Measurements from ENCODE around the gene KCTD13.
"Not testable (repeated sequence)": the region's sequence is repeated elsewhere in the genome, so short reads cannot be mapped to it uniquely, and the experiment has no call there.

The KCTD13 gene

DNA sequence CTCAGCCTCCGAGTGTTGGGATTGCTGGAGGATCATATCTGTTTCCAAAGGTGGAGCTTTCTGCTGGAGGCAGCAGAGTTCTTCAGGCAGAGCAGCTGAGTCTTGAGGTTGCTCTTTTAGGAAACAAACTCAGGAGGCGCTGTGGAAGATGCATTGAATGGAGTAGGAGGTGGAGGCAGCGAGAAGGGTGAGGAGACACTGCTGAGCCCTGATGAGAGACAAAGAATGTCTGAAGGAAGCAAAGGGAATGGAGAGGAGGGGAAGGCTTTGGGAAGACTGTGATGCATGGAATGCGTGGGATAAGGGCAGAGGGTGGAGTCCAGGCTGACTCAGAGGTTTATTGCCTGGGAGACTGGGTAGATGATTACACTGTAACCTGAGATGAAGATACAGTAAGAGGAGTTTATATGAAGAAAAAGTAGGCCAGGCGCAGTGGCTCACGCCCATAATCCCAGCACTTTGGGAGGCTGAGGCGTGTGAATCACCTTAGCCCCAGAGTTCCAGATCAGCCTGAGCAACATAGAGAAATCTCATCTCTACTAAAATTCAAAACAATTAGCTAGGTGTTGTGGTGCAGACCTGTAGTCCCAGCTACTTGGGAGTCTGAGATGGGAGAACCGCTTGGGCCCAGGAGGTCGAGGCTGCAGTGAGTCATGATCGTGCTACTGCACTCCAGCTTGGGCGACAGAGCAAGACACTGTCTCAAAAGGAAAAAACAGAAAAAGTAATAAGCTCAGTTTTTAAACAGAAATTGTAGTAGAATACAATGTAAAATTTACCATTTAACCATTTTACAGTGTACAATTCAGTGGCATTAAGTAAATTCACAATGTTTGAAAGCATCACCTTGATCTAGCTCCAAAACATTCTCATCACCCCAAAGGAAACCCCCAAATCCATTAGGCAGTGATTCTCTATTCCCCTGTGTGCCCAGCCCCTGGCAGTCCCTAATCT, 18.1 kb upstream of the KCTD13 start:
- DNase-seq: no peak

DNA sequence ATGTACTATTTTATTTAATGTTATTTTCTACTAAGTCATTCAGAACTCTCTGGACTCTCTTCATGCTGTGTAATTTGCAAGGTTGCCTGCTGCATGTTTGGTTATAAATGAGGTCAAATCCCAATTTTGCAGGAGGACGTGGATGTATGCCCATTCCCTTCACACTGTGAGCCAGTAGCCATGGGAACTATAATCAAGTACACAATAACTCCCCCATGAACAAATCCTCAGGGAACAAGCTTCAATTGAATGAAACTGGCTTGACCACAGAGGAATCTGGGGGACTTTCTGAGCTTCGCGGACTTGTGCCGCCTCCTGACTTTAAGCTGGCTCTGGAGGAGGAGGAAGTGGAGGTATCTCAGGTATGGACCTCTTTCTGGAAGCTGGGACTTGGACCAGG, 14.6 kb upstream of the KCTD13 start:
- no peak for DNase-seq

DNA sequence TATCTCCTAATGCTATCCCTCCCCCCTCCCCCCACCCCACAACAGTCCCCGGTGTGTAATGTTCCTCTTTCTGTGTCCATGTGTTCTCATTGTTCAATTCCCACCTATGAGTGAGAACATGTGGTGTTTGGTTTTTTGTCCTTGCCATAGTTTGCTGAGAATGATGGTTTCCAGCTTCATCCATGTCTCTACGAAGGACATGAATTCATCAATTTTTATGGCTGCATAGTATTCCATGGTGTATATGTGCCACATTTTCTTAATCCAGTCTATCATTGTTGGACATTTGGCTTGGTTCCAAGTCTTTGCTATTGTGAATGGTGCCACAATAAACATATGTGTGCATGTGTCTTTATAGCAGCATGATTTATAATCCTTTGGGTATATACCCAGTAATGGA, 5.7 kb upstream of the KCTD13 start:
- not testable (repeated sequence) for DNase-seq

DNA sequence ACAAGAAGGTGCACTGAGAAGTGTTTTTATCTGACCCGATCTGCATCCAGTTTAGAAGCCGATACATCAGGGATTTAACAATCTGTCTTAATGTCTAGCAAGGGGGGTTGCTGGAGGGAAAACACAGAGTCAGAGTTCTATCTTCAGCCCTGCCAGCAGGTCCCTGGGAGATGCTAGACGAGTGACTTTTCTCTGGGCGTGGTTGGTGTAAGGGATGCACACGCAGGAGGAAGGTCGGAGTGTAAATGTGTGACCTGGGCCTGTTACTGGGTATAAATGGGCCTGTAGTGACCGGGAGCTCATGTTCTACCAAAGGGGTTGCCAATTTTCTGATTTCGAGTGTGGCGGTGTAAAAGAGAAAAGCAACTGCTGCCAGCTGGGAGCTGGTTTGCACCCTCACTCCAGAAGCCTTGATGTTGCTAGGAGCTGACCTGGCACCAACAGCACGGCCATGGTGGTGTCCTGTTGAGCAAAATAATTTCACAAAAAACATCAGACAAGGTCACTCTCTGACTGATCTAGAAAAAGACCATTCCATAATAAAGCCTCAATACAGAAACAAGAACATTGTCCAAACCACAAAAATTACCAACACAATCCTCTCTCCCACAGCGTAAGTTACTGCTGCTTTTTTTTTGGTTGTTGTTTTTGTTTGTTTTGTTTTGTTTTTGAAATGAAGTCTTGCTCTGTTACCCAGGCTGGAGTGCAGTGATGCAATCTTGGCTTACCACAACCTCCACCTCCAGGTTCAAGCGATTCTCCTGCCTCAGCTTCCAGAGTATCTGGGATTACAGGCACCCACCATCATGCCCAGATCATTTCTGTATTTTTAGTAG, 1.3 kb upstream of the KCTD13 start:
- no peak for DNase-seq

DNA sequence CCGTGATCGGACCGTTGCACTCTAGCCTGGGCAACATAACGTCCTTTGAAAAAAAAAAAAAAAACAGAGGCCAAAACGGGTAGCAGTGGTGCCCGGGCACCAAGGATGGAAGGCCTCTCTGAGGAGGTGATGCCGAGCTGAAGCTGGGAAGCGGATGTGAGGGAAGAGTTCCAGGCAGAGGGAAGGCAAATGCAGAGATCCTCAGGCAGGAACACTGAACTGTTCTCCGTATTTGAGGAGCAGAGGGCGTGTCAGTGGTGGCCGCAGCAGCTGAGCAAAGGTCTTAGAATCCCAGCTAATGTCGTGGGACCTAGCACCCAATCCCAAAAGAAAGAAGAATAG, 656 bp upstream of the KCTD13 start:
- DNase-seq: no peak

DNA sequence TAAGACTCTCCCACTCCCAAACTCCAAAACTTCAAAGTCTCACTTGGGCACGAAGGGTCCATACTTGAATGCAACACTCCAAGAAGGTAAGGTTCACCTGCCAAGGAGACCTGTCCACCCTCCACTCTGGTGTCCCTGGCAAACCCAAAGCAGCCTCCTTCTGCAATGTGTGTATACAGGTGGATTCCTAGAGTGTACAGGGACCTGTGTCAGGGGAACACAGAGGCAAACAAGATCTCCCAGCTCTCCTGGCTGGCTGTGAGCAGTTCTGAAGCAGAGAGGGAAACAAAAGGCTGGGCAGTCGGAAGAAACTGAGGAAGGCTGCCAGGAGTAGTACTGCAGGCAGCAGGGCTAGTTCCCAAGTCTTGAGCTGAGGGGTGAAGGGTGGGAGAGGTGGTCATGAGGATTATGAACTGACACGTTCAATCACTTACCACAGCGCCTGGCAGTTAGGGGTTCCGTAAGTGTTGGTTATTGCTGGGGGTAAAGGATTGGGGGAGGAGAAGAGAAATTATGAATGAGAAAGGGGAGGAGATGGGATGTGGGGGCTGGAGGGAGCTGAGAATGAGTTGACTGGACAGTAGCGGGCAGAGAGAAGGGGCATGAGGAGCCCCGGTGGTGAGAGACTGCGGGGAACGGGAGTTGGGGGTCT, 795 bp downstream of the KCTD13 start:
- no peak for DNase-seq

DNA sequence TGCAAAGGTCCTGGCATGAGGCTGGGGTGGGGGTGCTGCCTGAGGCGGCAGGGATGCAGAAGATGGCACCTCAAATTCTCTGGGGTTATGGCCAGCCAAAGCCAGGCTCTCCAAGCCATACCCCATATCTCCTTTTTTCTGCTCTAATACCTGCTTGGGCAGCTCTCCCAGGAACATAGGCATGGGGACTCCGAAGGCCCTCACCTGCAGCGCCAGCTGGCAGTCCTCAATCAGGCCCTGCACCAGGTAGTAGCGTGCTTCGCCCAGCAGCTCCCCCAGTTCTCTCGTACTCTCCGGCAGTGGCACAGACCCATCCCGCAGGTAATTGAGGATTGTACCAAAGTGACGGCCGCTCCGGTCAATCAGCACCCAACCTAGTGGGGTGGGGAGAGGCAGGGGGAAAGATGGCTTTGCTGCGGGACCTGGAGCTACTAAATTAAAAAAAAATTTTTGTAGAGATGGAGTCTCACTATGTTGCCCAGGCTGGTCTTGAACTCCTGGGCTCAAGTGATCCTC, 3.0 kb downstream of the KCTD13 start:
- DNase-seq: no peak

DNA sequence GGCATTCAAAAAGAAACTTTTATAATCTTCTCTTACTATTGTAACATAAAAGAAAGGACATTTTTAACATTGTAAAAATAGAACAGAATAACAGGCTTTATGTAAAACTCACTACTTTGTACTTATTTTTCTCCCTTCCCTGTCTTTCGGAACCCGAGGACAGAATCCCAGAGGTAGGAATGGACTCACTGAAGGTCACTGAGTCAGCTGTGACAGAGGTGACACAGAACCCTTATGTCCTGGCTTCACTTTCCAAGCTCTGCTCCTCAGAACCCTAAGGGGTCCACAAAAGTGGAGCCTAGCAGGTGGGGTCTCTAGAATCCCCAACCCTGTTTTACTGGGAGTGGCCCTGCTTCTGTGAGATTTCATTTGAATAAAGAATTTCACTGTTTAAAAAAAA, 3.7 kb downstream of the KCTD13 start:
- DNase-seq: no peak

DNA sequence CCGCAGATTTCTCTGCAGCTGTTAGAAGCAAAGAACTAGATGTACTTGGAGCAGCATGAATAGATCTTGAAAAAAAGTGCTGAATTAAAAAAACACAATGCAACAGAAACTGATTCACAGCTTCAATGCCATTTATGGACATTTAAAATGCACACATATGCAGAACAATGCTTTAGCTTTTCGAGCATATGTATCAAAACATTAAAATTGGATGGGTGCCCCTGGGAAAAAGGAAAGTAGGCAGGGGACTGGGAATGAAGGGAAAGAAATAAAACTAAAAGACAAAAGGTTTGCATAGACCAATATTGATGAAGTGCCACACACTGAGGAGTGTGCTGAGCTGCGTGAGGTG, 5.0 kb downstream of the KCTD13 start:
- DNase-seq: no peak

DNA sequence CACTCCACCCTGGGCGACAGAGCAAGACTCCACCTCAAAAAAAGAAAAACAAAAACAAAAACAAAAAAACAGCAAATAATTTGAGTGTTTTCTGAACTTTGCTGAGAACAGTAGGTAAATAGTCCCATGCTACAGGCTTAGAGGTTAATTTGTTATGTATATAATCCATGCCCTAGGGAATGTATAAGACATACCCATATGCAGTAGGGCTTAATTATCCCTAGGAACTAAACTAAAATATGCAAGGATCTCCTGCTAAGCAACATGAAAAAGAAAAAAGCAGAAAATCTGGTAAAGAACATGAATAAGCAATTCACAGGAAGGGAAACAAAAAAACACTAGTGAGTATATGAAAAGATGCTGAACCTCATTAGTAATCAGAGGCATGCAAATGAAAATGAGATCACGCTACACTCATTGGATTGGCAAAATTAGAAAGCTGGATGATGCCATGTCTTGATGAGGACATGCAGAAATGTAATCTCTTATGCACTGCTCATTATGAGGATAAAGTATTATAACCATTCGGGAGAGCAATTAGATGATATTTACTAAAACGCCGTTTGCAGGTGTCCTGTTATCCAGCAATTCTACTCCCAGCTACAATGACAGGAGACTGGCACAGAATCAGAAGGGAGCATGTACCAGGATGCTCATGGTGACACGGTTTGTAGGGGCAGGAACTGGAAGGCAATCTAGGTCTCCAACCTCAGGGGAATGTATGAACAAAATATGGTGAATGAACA, 5.6 kb downstream of the KCTD13 start:
- no peak for DNase-seq

DNA sequence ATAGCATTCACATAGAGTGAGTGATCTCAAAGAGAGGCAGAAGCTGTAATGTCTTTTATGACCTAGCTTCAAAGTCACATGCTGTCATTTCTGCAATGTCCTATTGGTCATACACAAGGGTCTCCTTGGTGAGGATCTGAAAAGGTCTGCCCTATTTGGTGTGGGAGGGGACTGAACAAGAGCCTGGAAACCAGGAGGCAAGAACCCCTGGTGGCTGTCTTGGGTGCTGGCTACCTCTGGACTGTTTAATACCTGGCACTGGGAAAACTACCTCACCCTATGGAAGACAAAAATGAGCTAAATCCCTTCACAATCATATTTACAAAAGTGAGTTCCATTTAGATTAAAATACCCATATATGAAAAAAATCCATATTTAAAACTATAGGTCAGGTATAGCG, 9.0 kb downstream of the KCTD13 start:
- no peak for DNase-seq

DNA sequence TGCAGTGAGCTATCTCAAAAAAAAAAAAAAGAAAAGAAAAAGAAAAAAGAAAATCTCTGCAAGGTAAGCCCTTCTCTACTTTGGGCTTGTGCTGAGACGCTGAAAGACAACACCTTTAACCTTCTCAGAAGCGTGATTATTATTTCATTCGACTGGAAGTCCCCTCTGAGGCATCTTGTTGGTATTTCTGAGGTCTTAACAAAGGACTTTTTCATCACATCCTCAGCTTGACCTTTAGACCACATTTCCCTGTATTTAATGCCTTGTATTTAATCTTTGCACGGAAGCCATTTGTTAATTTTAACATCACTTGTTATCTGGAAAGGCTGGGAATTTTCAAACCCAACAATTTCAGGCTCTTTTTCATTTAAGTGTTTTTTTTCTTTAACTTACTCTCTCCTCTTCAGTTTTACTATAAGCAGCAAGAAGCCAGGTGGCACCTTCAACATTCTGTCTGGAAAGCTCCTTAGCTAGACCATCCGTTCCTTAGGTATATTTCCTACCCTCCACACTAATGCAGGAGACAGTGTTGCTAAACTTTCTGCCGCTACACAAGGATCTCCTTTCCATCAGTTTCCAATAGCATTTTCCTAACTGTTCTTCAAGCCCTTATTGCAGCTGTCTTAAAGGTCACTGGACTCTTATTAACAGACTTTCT, 10.3 kb downstream of the KCTD13 start:
- DNase-seq: no peak

DNA sequence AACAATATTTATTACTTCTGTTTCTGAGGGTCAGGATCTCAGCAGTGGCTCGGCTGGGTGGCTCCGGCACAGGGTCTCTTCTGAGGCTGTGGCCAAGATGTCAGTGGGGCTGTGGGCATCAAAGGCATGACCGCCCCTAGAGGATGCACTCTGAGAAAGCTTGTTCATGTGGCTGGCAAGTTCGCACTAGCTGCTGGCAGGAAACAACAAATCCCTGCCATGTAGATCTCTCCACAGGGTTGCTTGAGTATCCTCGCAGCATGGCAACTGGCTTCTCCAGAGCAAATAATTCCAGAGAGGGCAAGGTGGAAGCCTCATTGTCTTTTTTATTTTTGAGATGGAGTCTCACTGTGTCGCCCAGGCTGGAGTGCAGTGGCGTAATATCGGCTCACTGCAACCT, 12.5 kb downstream of the KCTD13 start:
- DNase-seq: no peak

DNA sequence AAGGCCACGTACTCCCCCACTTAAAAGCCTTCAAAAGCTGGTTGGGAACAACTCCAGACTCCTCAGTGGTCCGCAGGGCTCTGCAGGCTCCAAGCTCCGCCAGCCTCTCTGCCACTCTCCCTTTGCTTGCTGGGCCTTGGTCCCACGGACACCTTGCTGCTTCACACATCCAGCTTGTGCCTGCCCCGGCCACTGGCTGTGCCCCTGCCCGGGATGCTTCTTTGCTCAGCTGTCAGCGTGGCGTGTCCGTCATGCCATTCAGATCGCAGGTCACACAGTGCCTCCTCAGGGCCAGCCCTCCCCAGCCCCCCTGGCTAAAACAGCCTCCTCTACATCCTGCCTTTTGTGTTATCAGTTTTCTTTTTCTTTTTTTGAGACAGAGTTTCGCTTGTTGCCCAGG, 13.9 kb downstream of the KCTD13 start:
- DNase-seq: no peak

DNA sequence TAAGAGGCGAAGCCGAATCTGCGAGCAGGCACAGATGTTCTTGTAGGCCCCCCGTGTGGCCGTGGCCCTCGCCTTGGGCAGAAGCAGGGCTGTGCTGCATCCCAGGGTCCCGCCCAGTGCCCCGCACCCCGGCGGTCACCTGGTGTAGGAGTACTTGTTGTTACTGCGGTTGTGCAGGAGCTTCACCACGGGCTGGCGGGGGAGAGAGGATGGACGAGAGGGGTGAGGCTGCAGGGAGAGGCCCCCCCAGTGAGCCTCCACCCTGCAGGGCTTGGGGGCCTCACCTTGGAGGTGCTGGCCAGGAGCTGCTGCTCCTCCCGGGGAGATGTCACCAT, 14.4 kb downstream of the KCTD13 start:
- no peak for DNase-seq

DNA sequence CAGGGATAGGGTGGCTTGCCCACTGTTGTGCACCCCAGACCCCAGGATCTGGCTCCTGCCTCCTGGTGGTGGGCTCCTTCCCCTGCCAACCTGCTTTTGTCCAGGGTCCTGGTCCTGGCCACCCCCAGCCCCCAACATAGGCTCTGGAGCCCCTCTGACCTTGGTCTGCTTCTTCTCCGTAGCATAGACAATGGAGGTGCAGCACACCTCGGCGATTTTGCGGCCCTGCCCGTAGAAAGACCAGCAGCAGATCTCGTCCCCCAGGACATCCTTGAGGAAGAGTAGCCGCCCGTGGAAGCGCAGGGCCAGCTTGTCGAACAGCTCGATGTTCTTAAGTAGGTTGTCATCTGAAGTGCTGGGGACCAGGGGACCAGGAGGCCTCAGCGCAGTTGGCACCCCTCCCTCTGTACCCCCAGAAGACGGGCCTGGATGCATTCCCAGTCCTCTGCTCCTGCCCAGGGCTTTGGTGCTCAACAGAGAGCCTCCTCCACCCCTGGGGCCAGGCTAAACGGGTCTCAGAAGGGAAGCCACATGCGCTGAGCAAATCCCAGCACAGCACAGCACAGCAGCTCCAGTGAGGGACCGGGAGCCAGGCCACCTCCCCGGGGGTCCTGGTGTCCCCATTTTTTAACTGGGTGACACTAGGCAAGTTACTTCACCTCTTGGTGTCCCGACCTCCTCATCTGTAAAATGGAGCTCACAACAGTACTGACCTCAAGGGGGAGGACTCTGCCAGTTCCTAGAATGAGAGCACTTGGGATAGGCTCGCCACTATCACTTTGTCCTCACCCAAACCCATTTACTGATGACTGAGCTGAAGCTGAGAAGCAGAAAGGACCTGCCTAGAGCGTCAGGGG, 15.0 kb downstream of the KCTD13 start:
- no peak for DNase-seq

DNA sequence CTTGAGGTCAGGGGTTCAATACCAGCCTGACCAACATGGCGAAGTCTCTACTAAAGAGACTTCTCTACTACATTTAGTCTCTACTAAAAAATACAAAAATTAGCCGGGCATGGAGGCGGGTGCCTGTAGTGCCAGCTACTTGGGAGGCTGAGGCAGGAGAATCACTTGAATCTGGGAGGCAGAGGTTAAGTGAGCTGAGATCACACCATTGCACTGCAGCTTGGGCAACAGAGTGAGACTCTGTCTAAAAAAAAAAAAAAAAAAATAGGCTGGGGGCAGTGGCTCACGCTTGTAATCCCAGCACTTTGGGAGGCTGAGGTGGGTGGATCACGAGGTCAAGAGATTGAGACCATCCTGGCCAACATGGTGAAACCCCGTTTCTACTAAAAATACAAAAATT, 16.2 kb downstream of the KCTD13 start:
- DNase-seq: not testable (repeated sequence)

DNA sequence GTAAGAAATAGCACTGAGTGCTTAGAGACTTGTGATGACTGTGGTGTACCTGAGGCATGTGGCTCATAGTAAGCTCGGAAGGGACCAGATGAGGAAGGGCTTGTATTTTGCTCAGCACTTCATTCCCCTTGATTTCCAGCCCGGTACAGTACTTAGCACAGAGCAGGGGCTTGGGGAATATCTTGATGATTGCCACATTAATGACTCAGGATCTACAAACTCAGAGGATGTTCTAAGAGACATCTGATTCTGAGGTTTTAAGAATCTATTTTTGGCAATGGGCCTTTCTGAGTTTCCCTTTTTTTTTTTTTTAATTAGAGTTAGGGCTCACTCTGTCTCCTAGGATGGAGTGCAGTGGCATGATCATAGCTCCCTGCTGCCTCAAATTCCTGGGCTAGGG, 16.6 kb downstream of the KCTD13 start:
- DNase-seq: no peak

DNA sequence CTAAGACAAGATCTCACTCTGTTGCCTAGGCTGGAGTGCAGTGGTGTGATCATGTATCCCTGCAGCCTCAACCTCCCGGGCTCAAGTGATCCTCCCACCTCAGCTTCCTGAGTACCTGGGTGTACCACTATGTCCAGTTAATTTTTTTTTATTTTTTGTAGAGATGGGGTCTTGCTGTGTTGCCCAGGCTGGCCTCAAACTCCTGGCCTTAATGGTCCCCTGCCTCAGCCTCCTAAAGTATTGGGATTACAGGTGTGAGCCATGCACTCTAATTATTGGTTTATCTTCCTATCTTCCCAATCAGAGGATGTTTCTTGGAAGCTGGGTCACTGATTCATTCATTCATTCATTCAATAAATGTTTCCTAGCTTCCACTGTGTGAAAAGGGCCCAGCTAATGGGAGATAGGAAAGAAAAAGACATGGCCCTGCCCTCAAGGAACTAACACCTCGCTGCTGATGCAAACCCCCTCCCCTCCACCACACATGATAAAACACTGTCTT, 17.3 kb downstream of the KCTD13 start:
- no peak for DNase-seq

DNA sequence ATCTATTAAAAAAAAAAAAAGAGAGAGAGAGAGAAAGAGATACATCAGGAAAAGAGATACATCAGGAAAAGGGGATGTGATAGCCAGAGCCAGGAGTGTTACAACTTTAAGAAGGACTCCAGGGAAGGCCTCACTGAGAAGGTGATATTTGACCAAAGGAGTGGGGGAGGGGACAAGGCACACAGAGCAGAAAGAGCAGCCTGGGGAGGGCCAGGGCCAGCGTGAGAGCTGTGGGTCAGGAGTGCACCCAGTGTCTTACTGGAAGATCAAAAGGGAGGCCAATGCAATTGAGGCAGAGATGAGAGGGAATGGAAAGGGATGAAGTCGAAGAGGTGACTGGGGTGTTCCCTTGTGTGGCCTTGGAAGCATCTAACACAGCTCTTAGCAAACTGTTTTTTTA, 18.1 kb downstream of the KCTD13 start:
- DNase-seq: no peak
